ENCODE data around the gene CUEDC1. TPM values are rescaled to one million over a fixed set of nuclear protein-coding genes. Genes with fewer than 3 reads are reported as not detected.
A peak's percentile ranks its signal among the peaks of the same experiment; 100 is the strongest.

The CUEDC1 gene
- total and polyA plus RNA-seq, 2 of the 4 experiments (the other 2 are of a cell fraction), result 4.1 to 21.2 TPM

- dilution Hi-C loops (cut with HindIII; ENCODE audit: low sequenced_read_pairs, unreplicated experiment), result loop anchor here (25.0 kb wide), 1 partner anchor 120 kb away; the partner anchor contains the start of gene MRPS23
- no peak overlapping the region for H2AFZ ChIP-seq (replicated peaks; ENCODE audit: low read length, poor library complexity)
- H4K5ac ChIP-seq (ENCODE audit: low read depth, low read length), result peak overlapping the region; percentile 18; the same call in 1 of the 2 replicates
- H2BK5ac ChIP-seq (ENCODE audit: low read depth, low read length, poor library complexity, severe bottlenecking), result no peak overlapping the region
- no peak overlapping the region for H2BK15ac ChIP-seq (ENCODE audit: low read depth, low read length)
- H4K20me1 ChIP-seq (ENCODE audit: insufficient read depth, low read length), result peaks cover 46% of the 10 kb centered on the region
- H3K9me1 ChIP-seq (ENCODE audit: insufficient read depth, low read length), result peaks cover 12% of the 10 kb centered on the region
- H3K4me3 ChIP-seq (ENCODE audit: insufficient read depth, low read depth, low read length), result no peak overlapping the region
- in situ Hi-C loops (cut with MboI; ENCODE audit: low sequenced_read_pairs), result no loop called here
- no peak overlapping the region for H3K18ac ChIP-seq (ENCODE audit: low read depth, low read length)
- DNase-seq, result no peak
- peaks cover 22% of the 10 kb centered on the region for H3K4me1 ChIP-seq (ENCODE audit: control insufficient read depth, insufficient read depth, low read length)
- no peak overlapping the region for H2AK9ac ChIP-seq (replicated peaks; ENCODE audit: low read depth, low read length, poor library complexity)
- no peaks in the 10 kb centered on the region for H3K27me3 ChIP-seq (ENCODE audit: control insufficient read depth, insufficient read depth, low read length)
- H2BK20ac ChIP-seq (ENCODE audit: low read depth, low read length), result no peak overlapping the region
- no peaks in the 10 kb centered on the region for H3K9me3 ChIP-seq (ENCODE audit: control insufficient read depth, insufficient read depth, low read length)
- CTCF ChIA-PET, result interaction anchor here (0.9 to 1.0 kb wide), 3 partner anchors 27 to 35 kb away, joined by 3 to 4 read pairs (median 3); partner anchors contain the start of gene CUEDC1
- intact Hi-C loops (cut with micrococcal nuclease), result no loop called here
- no peak overlapping the region; the same call in 1 of the 2 replicates for H2AK5ac ChIP-seq (ENCODE audit: low read depth, low read length)
- peak overlapping the region; percentile 6; the same call in 1 of the 2 replicates for H3K4ac ChIP-seq (ENCODE audit: low read depth, low read length)
- H3K36me3 ChIP-seq (ENCODE audit: control insufficient read depth, insufficient read depth, low read length), result peaks cover 26% of the 10 kb centered on the region
- POLR2A ChIA-PET (ENCODE audit: unreplicated experiment), result interaction anchor here (1.1 kb wide), 1 partner anchor 29 kb away, joined by 3 read pairs; no protein-coding TSS in a partner anchor
- 57% methylated on average over 10 of the region's 14 CpGs; no CpG with 5 or more reads in 1 of the 2 experiments for WGBS, 2 experiments (ENCODE audit: extremely low coverage in 2 of 2, insufficient read length in 1 of 2)
- H3K23ac ChIP-seq (ENCODE audit: low read depth, low read length), result peak overlapping the region; percentile 83
- H3K14ac ChIP-seq (replicated peaks; ENCODE audit: low read depth, low read length), result peak overlapping the region; percentile 44; the same call in 1 of the 2 replicates
- H4K8ac ChIP-seq (ENCODE audit: low read depth in 2 of 2, low read length in 2 of 2), result no peak overlapping the region
- no peak overlapping the region for H3K56ac ChIP-seq (ENCODE audit: extremely low read depth, insufficient read depth, low read length)
- H4K91ac ChIP-seq (ENCODE audit: insufficient read depth, low read depth, low read length), result no peak overlapping the region
- peak overlapping the region; percentile 23 for H3K4me2 ChIP-seq (ENCODE audit: low read depth, low read length)
- ATAC-seq (ENCODE audit: low read depth), result no peak
- TSS peak; percentile 42 for BruUV-seq (replicated peaks)
- peak overlapping the region; percentile 18; the same call in 1 of the 2 replicates for H3K27ac ChIP-seq (ENCODE audit: insufficient read depth, low read length)
- peaks cover 24 to 61% of the 10 kb centered on the region in 2 experiments for H3K79me1 ChIP-seq (ENCODE audit: low read depth in 1 of 2, low read length in 2 of 2)
- H2BK120ac ChIP-seq (ENCODE audit: low read depth, low read length), result no peak overlapping the region
- H3K9ac ChIP-seq (ENCODE audit: low read depth, low read length), result no peak overlapping the region
- TF ChIP-seq ELK1 (IDR thresholded peaks at IDR 0.05; ENCODE audit: borderline replicate concordance, low read depth, low read length) (no peak), RCOR1 (IDR thresholded peaks at IDR 0.05; ENCODE audit: insufficient replicate concordance, low read length) (no peak), RFX5 (IDR thresholded peaks at IDR 0.05; ENCODE audit: low read depth, low read length) (no peak), USF2 (IDR thresholded peaks at IDR 0.05; ENCODE audit: low read depth, low read length) (no peak), SMC3 (IDR thresholded peaks at IDR 0.05; ENCODE audit: low read depth, low read length) (no peak), MAZ (IDR thresholded peaks at IDR 0.05; ENCODE audit: borderline replicate concordance, low read depth, low read length) (no peak), CEBPB (IDR thresholded peaks at IDR 0.05; ENCODE audit: low read depth, low read length) (no peak), NFE2L2 (IDR thresholded peaks at IDR 0.05; ENCODE audit: low read depth, low read length) (no peak), POLR2A (IDR thresholded peaks at IDR 0.05; ENCODE audit: low read depth, low read length) (no peak), CHD1 (IDR thresholded peaks at IDR 0.05; ENCODE audit: low read depth, low read length) (no peak), FOS (IDR thresholded peaks at IDR 0.05; ENCODE audit: low read depth, low read length) (no peak), BHLHE40 (IDR thresholded peaks at IDR 0.05; ENCODE audit: low read depth, low read length) (no peak), MXI1 (IDR thresholded peaks at IDR 0.05; ENCODE audit: borderline replicate concordance, low read depth, low read length) (no peak), MAFK (IDR thresholded peaks at IDR 0.05; ENCODE audit: low read depth, low read length) (no peak), RAD21 (IDR thresholded peaks at IDR 0.05; ENCODE audit: low read length) (no peak)
Measured at GRCh38 chr17:57982452-57983170, 27.4 kb upstream of the CUEDC1 start.

Measured in IMR-90 (cell line).